ENCODE results near the gene RPL36A.
A peak's percentile ranks its signal among the peaks of the same experiment; 100 is the strongest.

RPL36A gene

GRCh38 chrX:101417981-101418841, 27.4 kb downstream of the RPL36A start:
- Histone ChIP-seq H3K27me3 (ENCODE audit: low read depth, low read length) (no peaks in the 10 kb centered on the region), H2AFZ (ENCODE audit: low read depth, low read length) (peak overlapping the region; percentile 97), H3K4me3 (ENCODE audit: low read length) (peak overlapping the region; percentile 83)

GRCh38 chrX:101419489-101419888, 28.7 kb downstream of the RPL36A start:
- no peak overlapping the region for H3K9ac ChIP-seq (ENCODE audit: low read length)
- H3K79me2 ChIP-seq (ENCODE audit: low read length), result no peaks in the 10 kb centered on the region
- H3K4me2 ChIP-seq (ENCODE audit: low read length), result no peak overlapping the region
- no peak overlapping the region for H3K27ac ChIP-seq (ENCODE audit: low read length)
- H2AFZ ChIP-seq (ENCODE audit: low read depth, low read length), result no peak overlapping the region
- TF ChIP-seq, protein P1, sequence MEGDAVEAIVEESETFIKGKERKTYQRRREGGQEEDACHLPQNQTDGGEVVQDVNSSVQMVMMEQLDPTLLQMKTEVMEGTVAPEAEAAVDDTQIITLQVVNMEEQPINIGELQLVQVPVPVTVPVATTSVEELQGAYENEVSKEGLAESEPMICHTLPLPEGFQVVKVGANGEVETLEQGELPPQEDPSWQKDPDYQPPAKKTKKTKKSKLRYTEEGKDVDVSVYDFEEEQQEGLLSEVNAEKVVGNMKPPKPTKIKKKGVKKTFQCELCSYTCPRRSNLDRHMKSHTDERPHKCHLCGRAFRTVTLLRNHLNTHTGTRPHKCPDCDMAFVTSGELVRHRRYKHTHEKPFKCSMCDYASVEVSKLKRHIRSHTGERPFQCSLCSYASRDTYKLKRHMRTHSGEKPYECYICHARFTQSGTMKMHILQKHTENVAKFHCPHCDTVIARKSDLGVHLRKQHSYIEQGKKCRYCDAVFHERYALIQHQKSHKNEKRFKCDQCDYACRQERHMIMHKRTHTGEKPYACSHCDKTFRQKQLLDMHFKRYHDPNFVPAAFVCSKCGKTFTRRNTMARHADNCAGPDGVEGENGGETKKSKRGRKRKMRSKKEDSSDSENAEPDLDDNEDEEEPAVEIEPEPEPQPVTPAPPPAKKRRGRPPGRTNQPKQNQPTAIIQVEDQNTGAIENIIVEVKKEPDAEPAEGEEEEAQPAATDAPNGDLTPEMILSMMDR (IDR thresholded peaks at IDR 0.05; ENCODE audit: low read depth, low read length), result no peak
- no peak for TF ChIP-seq EZH2phosphoT487 (IDR thresholded peaks at IDR 0.05; ENCODE audit: low read depth)
- no peaks in the 10 kb centered on the region for H3K9me3 ChIP-seq (ENCODE audit: insufficient read depth, low read length)
- H3K27me3 ChIP-seq (ENCODE audit: low read depth, low read length), result no peaks in the 10 kb centered on the region
- no peak overlapping the region for H3K4me3 ChIP-seq (ENCODE audit: low read length)
- peaks cover 23% of the 10 kb centered on the region for H3K4me1 ChIP-seq (ENCODE audit: low read length)
- no peaks in the 10 kb centered on the region for H3K36me3 ChIP-seq (replicated peaks; ENCODE audit: low read depth, low read length)
- H4K20me1 ChIP-seq (ENCODE audit: insufficient read depth, low read length), result no peaks in the 10 kb centered on the region

More at GRCh38 chrX:101417981-101418841, 27.4 kb downstream of the RPL36A start:
- Histone ChIP-seq H3K4me2 (ENCODE audit: low read length) (peak overlapping the region; percentile 74), H3K4me1 (ENCODE audit: low read length) (peaks cover 24% of the 10 kb centered on the region), H4K20me1 (ENCODE audit: insufficient read depth, low read length) (0 out of 2 replicates have a peak, but pooled peaks cover 1% of the 10 kb centered on the region), H3K9ac (ENCODE audit: low read length) (peak overlapping the region; percentile 76), H3K36me3 (replicated peaks; ENCODE audit: low read depth, low read length) (peaks cover 3% of the 10 kb centered on the region), H3K9me3 (ENCODE audit: insufficient read depth, low read length) (no peaks in the 10 kb centered on the region), H3K79me2 (ENCODE audit: low read length) (peaks cover 3% of the 10 kb centered on the region; the same call in 1 of the 2 replicates), H3K27ac (ENCODE audit: low read length) (peak overlapping the region; percentile 22; the same call in 1 of the 2 replicates)
- TF ChIP-seq, protein P1 (IDR thresholded peaks at IDR 0.05; ENCODE audit: low read depth, low read length), result no peak
- no peak for TF ChIP-seq EZH2phosphoT487 (IDR thresholded peaks at IDR 0.05; ENCODE audit: low read depth)

DNA sequence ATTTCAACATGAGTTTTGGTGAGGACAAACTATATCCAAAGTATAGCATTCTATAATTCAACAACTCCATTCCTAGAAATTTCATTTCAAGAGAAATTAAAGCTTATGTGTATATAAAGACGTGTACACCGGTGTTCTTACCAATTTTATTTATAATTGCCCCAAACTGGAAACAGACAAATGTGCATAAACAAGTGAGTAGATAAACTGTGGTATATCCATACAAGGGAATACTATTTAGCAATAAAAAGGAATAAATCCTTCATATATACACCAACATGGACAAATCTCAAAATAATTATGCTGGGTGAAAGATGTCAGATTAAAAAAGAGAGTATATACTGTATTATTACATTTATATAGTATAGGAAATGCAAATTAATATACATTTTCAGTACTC, 37.1 kb downstream of the RPL36A start:
- no peaks in the 10 kb centered on the region for H4K20me1 ChIP-seq (ENCODE audit: insufficient read depth, low read length)
- H3K79me2 ChIP-seq (ENCODE audit: low read length), result no peaks in the 10 kb centered on the region
- H3K36me3 ChIP-seq (replicated peaks; ENCODE audit: low read depth, low read length), result peaks cover 4% of the 10 kb centered on the region
- no peak overlapping the region for H3K27ac ChIP-seq (ENCODE audit: low read length)
- no peak overlapping the region for H3K9ac ChIP-seq (ENCODE audit: low read length)
- no peak overlapping the region for H3K4me2 ChIP-seq (ENCODE audit: low read length)
- H2AFZ ChIP-seq (ENCODE audit: low read depth, low read length), result no peak overlapping the region
- no peaks in the 10 kb centered on the region for H3K9me3 ChIP-seq (ENCODE audit: insufficient read depth, low read length)
- TF ChIP-seq, protein P1 (IDR thresholded peaks at IDR 0.05; ENCODE audit: low read depth, low read length), result no peak
- no peak for TF ChIP-seq EZH2phosphoT487 (IDR thresholded peaks at IDR 0.05; ENCODE audit: low read depth)
- H3K27me3 ChIP-seq (ENCODE audit: low read depth, low read length), result no peaks in the 10 kb centered on the region
- no peak overlapping the region for H3K4me3 ChIP-seq (ENCODE audit: low read length)
- peaks cover 14% of the 10 kb centered on the region for H3K4me1 ChIP-seq (ENCODE audit: low read length)

DNA sequence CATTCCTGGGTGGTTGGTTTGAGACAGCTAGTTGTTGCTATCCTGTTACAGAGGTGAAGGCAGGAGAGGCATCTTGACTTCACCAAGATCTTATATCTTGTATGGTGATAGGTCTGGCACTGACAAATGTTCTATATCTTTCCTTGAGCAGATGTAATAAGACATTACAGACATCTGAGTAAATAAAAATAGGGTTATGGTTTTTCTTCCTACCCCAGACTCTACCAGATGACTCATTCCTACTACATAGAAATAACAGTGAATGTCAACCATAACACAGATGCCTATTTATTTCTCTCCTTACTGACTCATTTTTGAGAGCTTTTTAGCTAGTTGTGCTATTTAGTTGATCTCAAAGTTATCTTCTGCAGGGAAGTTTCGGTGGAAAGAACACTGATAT, 39.1 kb downstream of the RPL36A start:
- no peak overlapping the region for H2AFZ ChIP-seq (ENCODE audit: low read depth, low read length)
- H3K4me1 ChIP-seq (ENCODE audit: low read length), result peaks cover 14% of the 10 kb centered on the region
- no peak overlapping the region for H3K27ac ChIP-seq (ENCODE audit: low read length)
- H3K9ac ChIP-seq (ENCODE audit: low read length), result no peak overlapping the region
- H3K79me2 ChIP-seq (ENCODE audit: low read length), result no peaks in the 10 kb centered on the region
- peak overlapping the region; percentile 14; the same call in 1 of the 2 replicates for H3K4me2 ChIP-seq (ENCODE audit: low read length)
- H3K9me3 ChIP-seq (ENCODE audit: insufficient read depth, low read length), result no peaks in the 10 kb centered on the region
- TF ChIP-seq EZH2phosphoT487 (IDR thresholded peaks at IDR 0.05; ENCODE audit: low read depth), result no peak
- TF ChIP-seq, protein P1 (IDR thresholded peaks at IDR 0.05; ENCODE audit: low read depth, low read length), result no peak
- H3K36me3 ChIP-seq (replicated peaks; ENCODE audit: low read depth, low read length), result peaks cover 4% of the 10 kb centered on the region
- no peaks in the 10 kb centered on the region for H4K20me1 ChIP-seq (ENCODE audit: insufficient read depth, low read length)
- H3K4me3 ChIP-seq (ENCODE audit: low read length), result no peak overlapping the region
- H3K27me3 ChIP-seq (ENCODE audit: low read depth, low read length), result no peaks in the 10 kb centered on the region
